ENCODE data around the gene SKIC8. TPM values are rescaled to one million over a fixed set of nuclear protein-coding genes. Genes with fewer than 3 reads are reported as not detected.

SKIC8 gene
- total and polyA plus RNA-seq, 7 donors, result 17.7 to 48.9 (median 32.9) TPM

DNA sequence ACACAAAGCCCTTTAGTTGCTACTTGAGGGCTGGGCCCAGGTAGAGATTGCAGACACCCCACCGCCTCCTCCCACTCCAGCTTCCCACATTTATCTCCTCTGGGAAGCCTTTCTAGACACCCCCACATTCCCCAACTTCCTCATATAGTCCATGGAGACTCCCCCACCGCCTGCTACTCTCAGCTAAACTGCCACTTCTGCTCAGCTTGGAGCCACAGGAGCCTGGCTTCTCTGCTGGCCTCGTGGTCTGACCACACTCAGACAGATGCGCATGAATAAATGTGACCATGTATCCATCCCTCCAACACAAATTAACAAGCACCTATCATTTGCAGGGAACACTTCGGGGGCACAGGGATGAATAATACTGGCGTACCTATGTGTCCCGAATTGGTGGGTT lies 54.5 kb downstream of the SKIC8 start:
- Histone ChIP-seq H3K4me3 (no peak overlapping the region), H3K27ac (no peak overlapping the region), H3K27me3 (ENCODE audit: insufficient read depth in 3 of 3, low read length in 2 of 3) (no peaks in the 10 kb centered on the region), H3K36me3 (ENCODE audit: insufficient read depth in 1 of 2, low read depth in 1 of 2) (no peaks in the 10 kb centered on the region), H3K4me1 (peaks cover 5% of the 10 kb centered on the region), H3K9me3 (no peaks in the 10 kb centered on the region)
- DNase-seq (no peak), ATAC-seq (no peak)
- intact Hi-C loops (cut with DNase I), result loop anchor here (5.0 to 10.0 kb wide), 5 partner anchors 68 to 288 kb away; no protein-coding TSS in a partner anchor
- TF ChIP-seq CTCF (IDR thresholded peaks at IDR 0.05), result no peak
- 62 to 78% (median 65%) methylated on average over 7 of the region's 7 CpGs for WGBS, 3 donors

DNA sequence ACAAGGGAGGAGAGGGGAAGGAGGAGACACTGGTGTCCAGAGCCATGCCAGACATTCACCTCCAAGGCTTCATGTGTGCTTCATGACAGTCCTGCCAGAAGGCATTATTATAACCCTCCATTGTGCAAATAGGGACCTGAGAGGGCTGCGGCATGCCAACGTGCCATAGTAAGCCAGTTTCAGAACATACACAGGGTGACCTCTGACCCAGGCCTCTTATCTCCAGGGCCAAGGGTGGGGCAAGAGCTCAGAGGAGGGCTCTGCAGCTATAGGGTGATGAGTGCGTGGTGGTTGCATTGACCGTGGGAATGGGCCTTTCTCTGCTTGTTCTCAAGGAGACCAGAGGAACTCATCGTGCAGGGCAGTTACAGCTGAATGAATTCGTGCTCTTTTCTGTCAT lies 55.3 kb downstream of the SKIC8 start:
- DNase-seq (no peak), ATAC-seq (no peak)
- Histone ChIP-seq H3K27ac (no peak overlapping the region), H3K4me1 (peaks cover 5% of the 10 kb centered on the region), H3K36me3 (ENCODE audit: insufficient read depth in 1 of 2, low read depth in 1 of 2) (no peaks in the 10 kb centered on the region), H3K9me3 (no peaks in the 10 kb centered on the region), H3K27me3 (ENCODE audit: insufficient read depth in 3 of 3, low read length in 2 of 3) (no peaks in the 10 kb centered on the region), H3K4me3 (no peak overlapping the region)
- intact Hi-C loops (cut with DNase I), result loop anchor here (5.0 to 10.0 kb wide), 5 partner anchors 67 to 287 kb away; no protein-coding TSS in a partner anchor
- no peak for TF ChIP-seq CTCF (IDR thresholded peaks at IDR 0.05)
- WGBS, 3 donors, result 87 to 91% (median 91%) methylated on average over 6 of the region's 6 CpGs

DNA sequence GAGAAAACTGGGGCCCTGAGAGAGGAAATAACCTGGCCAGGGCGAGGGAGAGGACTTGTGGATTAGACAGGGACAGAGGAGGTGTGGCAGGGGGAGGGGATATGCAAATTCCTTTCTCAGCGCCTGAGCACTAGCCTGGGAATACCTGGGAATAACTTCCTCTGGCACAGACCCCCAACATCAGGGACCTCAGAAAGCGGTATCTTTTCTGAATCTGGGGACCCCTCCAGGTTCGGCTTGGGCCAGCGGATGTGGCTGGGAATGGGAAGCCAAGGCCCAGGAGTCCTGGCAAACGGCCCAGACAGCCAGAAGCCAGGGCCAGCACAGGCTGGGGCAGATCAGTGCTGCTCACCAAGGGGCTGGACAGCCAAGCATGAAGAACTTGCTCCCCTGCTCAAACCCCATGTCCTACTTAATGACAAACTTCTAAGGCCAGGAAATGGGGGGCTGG lies 55.9 kb downstream of the SKIC8 start:
- intact Hi-C loops (cut with DNase I), result loop anchor here (5.0 to 10.0 kb wide), 5 partner anchors 66 to 286 kb away; no protein-coding TSS in a partner anchor
- Histone ChIP-seq H3K36me3 (ENCODE audit: insufficient read depth in 1 of 2, low read depth in 1 of 2) (no peaks in the 10 kb centered on the region), H3K27ac (no peak overlapping the region), H3K4me3 (no peak overlapping the region), H3K4me1 (peaks cover 5% of the 10 kb centered on the region), H3K9me3 (no peaks in the 10 kb centered on the region), H3K27me3 (ENCODE audit: insufficient read depth in 3 of 3, low read length in 2 of 3) (no peaks in the 10 kb centered on the region)
- TF ChIP-seq CTCF (IDR thresholded peaks at IDR 0.05), result no peak
- peak in 3 of 4 donors; percentile 40 to 45 (median 43) for ATAC-seq
- peak; percentile 42 to 63 for DNase-seq
- 19 to 31% (median 26%) methylated on average over 6 of the region's 6 CpGs for WGBS, 3 donors

DNA sequence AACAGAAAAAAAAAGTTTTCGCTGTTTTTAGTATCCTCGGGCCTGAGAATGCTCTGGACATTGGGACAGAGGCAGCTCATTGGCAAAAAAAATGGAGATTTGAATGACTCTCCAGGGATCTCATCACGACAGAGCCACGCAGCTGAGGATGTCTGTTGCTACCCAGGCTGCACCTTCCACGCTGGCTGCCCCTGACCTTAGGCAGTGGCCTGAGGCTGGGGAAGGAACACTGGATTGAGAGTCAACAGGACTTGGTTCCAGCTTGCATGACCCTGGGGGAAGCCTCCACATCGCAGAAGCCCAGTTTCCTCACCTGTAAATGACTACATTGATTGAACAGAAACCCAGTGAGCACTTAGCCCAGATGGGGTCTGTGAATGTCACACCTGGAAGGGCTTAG lies 56.4 kb downstream of the SKIC8 start:
- WGBS, 3 donors, result 61 to 90% (median 78%) methylated on average over 6 of the region's 6 CpGs
- Histone ChIP-seq H3K27me3 (ENCODE audit: insufficient read depth in 3 of 3, low read length in 2 of 3) (no peaks in the 10 kb centered on the region), H3K4me1 (peaks cover 5% of the 10 kb centered on the region), H3K36me3 (ENCODE audit: insufficient read depth in 1 of 2, low read depth in 1 of 2) (no peaks in the 10 kb centered on the region), H3K4me3 (no peak overlapping the region), H3K9me3 (no peaks in the 10 kb centered on the region), H3K27ac (no peak overlapping the region)
- intact Hi-C loops (cut with DNase I), result loop anchor here (5.0 to 10.0 kb wide), 5 partner anchors 66 to 286 kb away; no protein-coding TSS in a partner anchor
- no peak for ATAC-seq
- TF ChIP-seq CTCF (IDR thresholded peaks at IDR 0.05), result no peak
- no peak for DNase-seq

- 67 to 81% (median 73%) methylated on average over 5 of the region's 5 CpGs for WGBS, 3 donors
- Histone ChIP-seq H3K27me3 (ENCODE audit: insufficient read depth in 3 of 3, low read length in 2 of 3) (no peaks in the 10 kb centered on the region), H3K4me1 (peaks cover 5% of the 10 kb centered on the region), H3K9me3 (no peaks in the 10 kb centered on the region), H3K36me3 (ENCODE audit: insufficient read depth in 1 of 2, low read depth in 1 of 2) (no peaks in the 10 kb centered on the region), H3K27ac (no peak overlapping the region), H3K4me3 (no peak overlapping the region)
- peak in 3 of 4 donors; percentile 54 to 70 (median 57) for ATAC-seq
- DNase-seq, result no peak
- TF ChIP-seq CTCF (IDR thresholded peaks at IDR 0.05), result peak; percentile 50
- intact Hi-C loops (cut with DNase I), result loop anchor here (5.0 to 10.0 kb wide), 5 partner anchors 65 to 285 kb away; no protein-coding TSS in a partner anchor
Measured at GRCh38 chr15:78242128-78242527, 57.3 kb downstream of the SKIC8 start.
